ENCODE measurements around the gene RNF113A.

DNA sequence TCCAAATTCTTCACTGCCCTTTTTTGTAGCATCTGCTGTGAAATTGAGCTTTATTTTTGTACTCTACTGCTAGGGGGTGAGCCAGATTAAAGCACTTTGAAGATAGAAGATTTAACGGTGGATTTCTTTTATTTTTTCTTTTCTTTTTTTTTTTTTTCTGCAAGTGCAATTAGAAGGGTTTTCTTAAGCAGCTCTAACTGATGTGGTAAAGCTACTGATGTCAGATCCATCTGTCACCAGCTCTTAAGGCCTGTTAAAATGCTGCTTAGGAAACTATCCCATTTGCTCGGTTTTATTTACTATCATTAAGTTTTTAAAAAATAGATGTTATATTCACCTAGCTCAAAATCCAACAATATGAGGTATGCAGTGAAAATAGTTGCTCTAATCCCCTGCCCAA is 7.2 kb upstream of the RNF113A start:
- TF ChIP-seq, protein P1, sequence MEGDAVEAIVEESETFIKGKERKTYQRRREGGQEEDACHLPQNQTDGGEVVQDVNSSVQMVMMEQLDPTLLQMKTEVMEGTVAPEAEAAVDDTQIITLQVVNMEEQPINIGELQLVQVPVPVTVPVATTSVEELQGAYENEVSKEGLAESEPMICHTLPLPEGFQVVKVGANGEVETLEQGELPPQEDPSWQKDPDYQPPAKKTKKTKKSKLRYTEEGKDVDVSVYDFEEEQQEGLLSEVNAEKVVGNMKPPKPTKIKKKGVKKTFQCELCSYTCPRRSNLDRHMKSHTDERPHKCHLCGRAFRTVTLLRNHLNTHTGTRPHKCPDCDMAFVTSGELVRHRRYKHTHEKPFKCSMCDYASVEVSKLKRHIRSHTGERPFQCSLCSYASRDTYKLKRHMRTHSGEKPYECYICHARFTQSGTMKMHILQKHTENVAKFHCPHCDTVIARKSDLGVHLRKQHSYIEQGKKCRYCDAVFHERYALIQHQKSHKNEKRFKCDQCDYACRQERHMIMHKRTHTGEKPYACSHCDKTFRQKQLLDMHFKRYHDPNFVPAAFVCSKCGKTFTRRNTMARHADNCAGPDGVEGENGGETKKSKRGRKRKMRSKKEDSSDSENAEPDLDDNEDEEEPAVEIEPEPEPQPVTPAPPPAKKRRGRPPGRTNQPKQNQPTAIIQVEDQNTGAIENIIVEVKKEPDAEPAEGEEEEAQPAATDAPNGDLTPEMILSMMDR (IDR thresholded peaks at IDR 0.05; ENCODE audit: control extremely low read depth in 1 of 3, insufficient read depth in 1 of 3, low read depth in 1 of 3, low read length in 3 of 3): no peak
- no peak for TF ChIP-seq TCF12 (IDR thresholded peaks at IDR 0.05; ENCODE audit: low read depth, low read length)
- TF ChIP-seq SP4 (IDR thresholded peaks at IDR 0.05; ENCODE audit: low read length): no peak
- no peak for TF ChIP-seq YY1 (IDR thresholded peaks at IDR 0.05; ENCODE audit: low read depth, low read length)

Measured in H1 (cell line).